ENCODE results near the gene MAD1L1. TPM values are rescaled to one million over a fixed set of nuclear protein-coding genes. Genes with fewer than 3 reads are reported as not detected.

Gene MAD1L1
- total RNA-seq, 2 donors from 2014 or later: 39.5 to 79.4 TPM

- Mint-ChIP-seq H3K27ac (no peak overlapping the region), H3K9me3 (no peaks in the 10 kb centered on the region), H3K27me3 (no peaks in the 10 kb centered on the region), H3K4me1 (ENCODE audit: low read depth in 2 of 2) (peaks cover 6 to 18% of the 10 kb centered on the region in 2 donors), H3K36me3 (no peaks in the 10 kb centered on the region), H3K4me3 (no peak overlapping the region)
- ATAC-seq (no peak), DNase-seq (ENCODE audit: low spot score) (peak; percentile 55)
Measured at GRCh38 chr7:1857487-1858421, 375.0 kb downstream of the MAD1L1 start.

DNA sequence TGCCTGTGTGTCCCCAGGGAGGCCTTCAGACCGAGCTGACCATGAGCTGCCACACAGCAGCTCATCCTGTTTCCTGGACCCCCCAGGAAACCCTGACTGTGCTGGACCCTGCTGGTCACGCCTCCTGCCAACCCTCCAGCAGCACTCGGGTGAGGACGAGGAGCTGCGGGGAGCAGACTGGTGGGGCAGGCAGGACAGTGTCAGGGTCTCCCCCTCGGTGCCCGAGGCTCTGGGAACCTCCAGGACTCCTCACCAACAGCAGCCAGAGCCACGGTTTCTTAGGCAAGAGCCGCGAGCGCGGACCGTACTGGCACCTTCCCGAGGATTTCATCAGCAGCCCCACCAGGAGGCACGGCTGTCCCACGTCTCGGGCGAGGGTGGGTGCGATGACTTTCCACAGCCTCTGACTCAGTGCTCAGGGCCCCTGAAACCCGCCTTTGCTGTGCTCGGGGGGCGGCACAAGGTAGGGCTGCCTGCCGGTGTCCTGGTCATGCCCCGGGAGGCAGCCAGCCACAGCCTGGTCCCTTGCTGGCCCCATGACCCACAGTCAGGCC lies 375.8 kb downstream of the MAD1L1 start:
- Mint-ChIP-seq H3K36me3 (no peaks in the 10 kb centered on the region), H3K27ac (no peak overlapping the region), H3K9me3 (no peaks in the 10 kb centered on the region), H3K4me3 (no peak overlapping the region), H3K27me3 (no peaks in the 10 kb centered on the region), H3K4me1 (ENCODE audit: low read depth in 2 of 2) (peaks cover 6 to 21% of the 10 kb centered on the region in 2 donors)
- no peak for ATAC-seq
- peak; percentile 45 for DNase-seq (ENCODE audit: low spot score)

GRCh38 chr7:1856161-1856887 lies 376.4 kb downstream of the MAD1L1 start:
- DNase-seq (ENCODE audit: low spot score) (peak; percentile 34), ATAC-seq (no peak)
- no peaks in the 10 kb centered on the region for H3K9me3 Mint-ChIP-seq
- peak overlapping the region in 1 of 2 donors; percentile 43 for H3K27ac Mint-ChIP-seq
- peaks cover 6 to 23% of the 10 kb centered on the region in 2 donors for H3K4me1 Mint-ChIP-seq (ENCODE audit: low read depth in 2 of 2)
- no peaks in the 10 kb centered on the region for H3K36me3 Mint-ChIP-seq
- H3K27me3 Mint-ChIP-seq: no peaks in the 10 kb centered on the region
- H3K4me3 Mint-ChIP-seq: no peak overlapping the region

- DNase-seq (ENCODE audit: low spot score) (no peak), ATAC-seq (no peak)
- H3K36me3 Mint-ChIP-seq: no peaks in the 10 kb centered on the region
- H3K27me3 Mint-ChIP-seq: no peaks in the 10 kb centered on the region
- no peaks in the 10 kb centered on the region for H3K9me3 Mint-ChIP-seq
- no peak overlapping the region for H3K4me3 Mint-ChIP-seq
- peaks cover 6 to 23% of the 10 kb centered on the region in 2 donors for H3K4me1 Mint-ChIP-seq (ENCODE audit: low read depth in 2 of 2)
- H3K27ac Mint-ChIP-seq: peak overlapping the region in 1 of 2 donors; percentile 43
Measured at GRCh38 chr7:1855725-1856160, 377.0 kb downstream of the MAD1L1 start.

- peak overlapping the region in 1 of 2 donors; percentile 46 for H3K27ac Mint-ChIP-seq
- ATAC-seq: no peak
- peaks cover 6 to 23% of the 10 kb centered on the region in 2 donors for H3K4me1 Mint-ChIP-seq (ENCODE audit: low read depth in 2 of 2)
- H3K27me3 Mint-ChIP-seq: no peaks in the 10 kb centered on the region
- H3K9me3 Mint-ChIP-seq: no peaks in the 10 kb centered on the region
- no peaks in the 10 kb centered on the region for H3K36me3 Mint-ChIP-seq
- DNase-seq (ENCODE audit: low spot score): peak; percentile 58
- no peak overlapping the region for H3K4me3 Mint-ChIP-seq
Measured at GRCh38 chr7:1854866-1855724, 377.6 kb downstream of the MAD1L1 start.

GRCh38 chr7:1853986-1854865 lies 378.5 kb downstream of the MAD1L1 start:
- DNase-seq (ENCODE audit: low spot score): peak; percentile 56
- H3K4me1 Mint-ChIP-seq (ENCODE audit: low read depth in 2 of 2): peaks cover 6 to 23% of the 10 kb centered on the region in 2 donors
- H3K27ac Mint-ChIP-seq: peak overlapping the region in 1 of 2 donors; percentile 46
- H3K36me3 Mint-ChIP-seq: no peaks in the 10 kb centered on the region
- no peaks in the 10 kb centered on the region for H3K9me3 Mint-ChIP-seq
- H3K27me3 Mint-ChIP-seq: no peaks in the 10 kb centered on the region
- no peak for ATAC-seq
- H3K4me3 Mint-ChIP-seq: no peak overlapping the region

GRCh38 chr7:1853431-1853985 lies 379.2 kb downstream of the MAD1L1 start:
- Mint-ChIP-seq H3K36me3 (no peaks in the 10 kb centered on the region), H3K4me1 (ENCODE audit: low read depth in 2 of 2) (peaks cover 6 to 26% of the 10 kb centered on the region in 2 donors), H3K27ac (no peak overlapping the region), H3K9me3 (no peaks in the 10 kb centered on the region), H3K4me3 (no peak overlapping the region), H3K27me3 (no peaks in the 10 kb centered on the region)
- DNase-seq (ENCODE audit: low spot score) (peak; percentile 48), ATAC-seq (no peak)

DNA sequence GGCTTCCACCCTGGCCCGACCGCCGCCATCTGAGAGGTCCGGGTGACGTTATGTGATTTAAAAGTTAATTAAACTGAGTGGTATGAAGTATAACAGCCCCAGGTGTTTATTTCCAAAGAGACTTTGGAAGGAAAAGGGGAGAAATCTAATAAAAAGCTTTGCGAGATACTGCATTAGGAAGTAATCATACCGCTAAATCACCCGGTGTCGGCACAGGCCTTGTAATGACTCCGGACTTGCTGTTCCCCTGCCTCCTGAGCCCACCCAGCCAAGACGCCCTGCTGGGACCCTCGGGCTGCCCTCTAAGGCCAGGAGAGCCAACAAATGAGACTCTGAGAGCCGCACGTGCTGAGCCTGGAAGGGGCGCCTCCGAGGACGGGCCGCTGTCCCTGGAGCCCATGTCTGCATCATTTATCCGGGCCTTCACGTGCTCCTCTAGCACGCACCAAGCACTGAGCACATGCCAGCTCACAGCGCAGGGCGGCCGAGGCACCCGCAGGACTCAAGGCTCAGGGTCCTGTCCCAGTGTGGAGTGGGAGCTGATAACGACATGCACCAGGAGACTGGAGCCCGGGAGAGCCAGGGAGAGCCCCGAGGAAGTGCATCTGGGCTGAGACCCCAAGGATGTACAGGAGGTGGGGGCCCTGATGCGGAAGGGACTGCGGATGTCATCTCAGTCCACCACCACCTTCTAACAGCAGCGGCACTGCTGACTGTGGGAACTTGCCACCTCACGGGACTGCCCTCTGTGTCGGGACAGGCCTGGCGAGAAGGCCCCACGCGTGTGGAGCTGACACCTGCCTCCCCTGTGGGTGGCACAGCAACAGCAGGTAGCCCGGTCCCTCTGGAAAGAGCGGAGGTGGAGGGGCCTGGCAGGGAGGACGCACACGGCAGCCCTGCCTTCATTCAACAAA lies 380.0 kb downstream of the MAD1L1 start:
- ATAC-seq (no peak), DNase-seq (ENCODE audit: low spot score) (peak; percentile 58)
- peaks cover 6 to 26% of the 10 kb centered on the region in 2 donors for H3K4me1 Mint-ChIP-seq (ENCODE audit: low read depth in 2 of 2)
- no peaks in the 10 kb centered on the region for H3K36me3 Mint-ChIP-seq
- H3K4me3 Mint-ChIP-seq: no peak overlapping the region
- no peak overlapping the region for H3K27ac Mint-ChIP-seq
- no peaks in the 10 kb centered on the region for H3K9me3 Mint-ChIP-seq
- no peaks in the 10 kb centered on the region for H3K27me3 Mint-ChIP-seq

DNA sequence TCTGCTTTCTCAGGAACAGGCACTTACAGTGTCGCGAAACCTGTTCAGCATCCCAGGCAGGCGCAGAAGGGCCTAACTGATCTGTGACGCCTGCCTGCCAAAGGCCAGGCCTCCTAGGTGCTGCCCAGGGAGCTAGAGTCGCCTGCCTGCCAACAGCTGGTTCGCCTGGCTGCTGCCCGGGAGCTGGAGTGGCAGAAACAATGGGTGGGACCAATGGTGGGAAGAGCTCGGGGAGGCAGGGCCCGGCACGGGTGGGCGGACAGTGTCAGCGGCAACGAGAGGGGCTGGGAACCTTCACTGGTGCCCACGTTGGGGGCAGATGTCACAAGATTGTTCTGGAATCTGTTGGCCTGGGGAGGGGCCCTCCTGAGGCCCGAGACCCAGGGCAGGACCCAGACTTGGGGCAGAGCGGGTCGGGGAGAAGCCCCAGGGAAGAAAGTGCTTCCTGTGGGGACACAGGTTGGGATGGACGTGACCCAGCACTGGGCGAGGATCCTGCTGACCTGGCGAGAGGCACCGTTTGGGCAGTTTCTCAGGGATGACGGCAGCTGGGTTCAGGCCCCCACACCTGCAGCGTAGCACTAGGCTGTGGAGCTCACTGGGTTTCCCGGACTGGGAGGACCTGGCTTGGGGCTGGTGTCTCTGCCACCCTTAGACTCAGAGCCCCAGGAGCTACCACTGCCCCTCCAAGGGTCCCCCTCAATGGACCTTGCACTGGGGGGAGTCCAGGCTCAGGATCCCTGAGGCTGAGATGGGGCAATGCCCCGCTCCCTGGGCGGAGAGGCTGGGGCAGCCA lies 380.8 kb downstream of the MAD1L1 start:
- ATAC-seq (no peak), DNase-seq (ENCODE audit: low spot score) (peak; percentile 23)
- Mint-ChIP-seq H3K4me3 (no peak overlapping the region), H3K27ac (no peak overlapping the region), H3K27me3 (no peaks in the 10 kb centered on the region), H3K4me1 (ENCODE audit: low read depth in 2 of 2) (peaks cover 6 to 29% of the 10 kb centered on the region in 2 donors), H3K36me3 (no peaks in the 10 kb centered on the region), H3K9me3 (no peaks in the 10 kb centered on the region)

GRCh38 chr7:1850976-1851571 lies 381.7 kb downstream of the MAD1L1 start:
- H3K36me3 Mint-ChIP-seq: no peaks in the 10 kb centered on the region
- peaks cover 6 to 31% of the 10 kb centered on the region in 2 donors for H3K4me1 Mint-ChIP-seq (ENCODE audit: low read depth in 2 of 2)
- H3K9me3 Mint-ChIP-seq: no peaks in the 10 kb centered on the region
- ATAC-seq (no peak), DNase-seq (ENCODE audit: low spot score) (peak; percentile 56)
- no peak overlapping the region for H3K4me3 Mint-ChIP-seq
- H3K27me3 Mint-ChIP-seq: no peaks in the 10 kb centered on the region
- no peak overlapping the region for H3K27ac Mint-ChIP-seq
